Neuron (in vitro differentiated cells): Measurements from ENCODE around the gene SLC37A2.

ENCODE experiments used
- H2AFZ ChIP-seq: one replicate; pipeline ENCODE4 v1.6.1; 2013; ENCODE audit warnings: low read depth, mild to moderate bottlenecking, inconsistent platforms, low read length, moderate library complexity
- H3K27me3 ChIP-seq: one replicate; pipeline ENCODE4 v1.6.1; 2013; ENCODE audit warnings: low read length; ENCODE audit not compliant: insufficient read depth
- H3K36me3 ChIP-seq: one replicate; pipeline ENCODE4 v1.6.1; 2013; ENCODE audit warnings: low read length; ENCODE audit not compliant: insufficient read depth
- H3K4me1 ChIP-seq: one replicate; pipeline ENCODE4 v1.6.1; 2013; ENCODE audit warnings: low read length; ENCODE audit not compliant: insufficient read depth
- H3K4me3 ChIP-seq: 2 replicates; pipeline ENCODE4 v1.5.1; 2013; ENCODE audit warnings: mild to moderate bottlenecking, low read length, moderate library complexity
- H3K9me3 ChIP-seq: one replicate; pipeline ENCODE4 v1.6.1; 2013; ENCODE audit warnings: low read length

SLC37A2 gene

DNA sequence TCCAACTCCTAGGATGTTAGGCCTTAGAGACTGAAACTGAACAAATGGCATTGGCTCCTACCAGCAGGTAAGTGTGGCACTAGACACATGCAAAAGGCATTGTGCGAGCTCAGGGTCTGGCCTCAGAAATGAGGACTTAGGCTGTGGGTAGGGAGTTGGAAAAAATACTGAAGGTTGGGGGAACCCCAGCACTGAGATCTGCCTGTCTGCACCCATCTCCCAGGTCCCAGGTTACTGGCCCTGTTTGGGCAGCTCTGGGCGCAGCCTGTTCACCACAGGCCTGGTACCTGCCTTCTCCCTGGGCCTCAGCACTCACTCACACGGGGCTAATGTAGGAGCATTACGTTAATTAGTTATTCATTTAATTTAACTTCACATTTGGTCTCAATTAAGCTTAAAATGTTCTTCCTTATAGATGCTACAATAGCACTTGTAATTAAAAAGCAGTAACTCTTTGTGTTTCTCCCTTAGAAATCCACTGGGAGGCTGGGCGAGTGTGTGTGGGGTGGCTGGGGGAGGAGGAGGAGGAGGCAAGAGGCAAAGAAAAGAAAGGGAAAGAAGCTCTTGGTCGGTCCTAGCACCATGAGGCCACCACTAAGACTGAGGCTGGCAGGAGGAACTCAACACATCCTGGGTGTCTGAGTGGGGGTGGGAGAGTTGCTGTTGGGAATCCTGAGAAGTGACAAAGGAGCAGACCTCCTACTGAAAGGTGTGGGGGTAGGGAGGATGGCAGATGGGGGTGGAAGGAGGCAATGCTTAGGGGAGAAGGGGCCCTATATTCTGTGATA lies 29.0 kb downstream of the SLC37A2 start:
- Histone ChIP-seq H2AFZ (no peak overlapping the region), H3K4me1 (peaks cover 13% of the 10 kb centered on the region), H3K9me3 (no peaks in the 10 kb centered on the region), H3K27me3 (no peaks in the 10 kb centered on the region), H3K4me3 (no peak overlapping the region), H3K36me3 (peaks cover 13% of the 10 kb centered on the region)

DNA sequence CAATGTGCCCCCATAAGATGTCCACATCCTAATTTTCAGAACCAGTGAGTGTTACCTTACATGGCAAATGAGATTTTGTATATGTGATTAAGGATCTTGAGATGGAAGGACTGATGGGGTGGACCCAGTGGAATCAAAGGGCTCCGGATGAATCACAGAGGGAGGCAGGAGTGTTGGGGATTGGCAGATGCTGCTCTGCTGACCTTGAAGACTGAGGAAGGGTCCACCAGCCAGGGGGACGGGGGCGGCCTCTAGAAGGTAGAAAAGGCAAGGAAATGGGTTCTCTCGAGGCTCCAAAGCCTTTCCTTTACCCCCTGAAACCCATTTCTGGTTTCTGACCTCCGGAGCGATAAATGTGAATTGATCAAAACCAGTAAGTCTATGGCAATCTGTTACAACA lies 29.6 kb downstream of the SLC37A2 start:
- Histone ChIP-seq H3K4me1 (peaks cover 13% of the 10 kb centered on the region), H3K36me3 (peaks cover 19% of the 10 kb centered on the region), H3K9me3 (no peaks in the 10 kb centered on the region)

DNA sequence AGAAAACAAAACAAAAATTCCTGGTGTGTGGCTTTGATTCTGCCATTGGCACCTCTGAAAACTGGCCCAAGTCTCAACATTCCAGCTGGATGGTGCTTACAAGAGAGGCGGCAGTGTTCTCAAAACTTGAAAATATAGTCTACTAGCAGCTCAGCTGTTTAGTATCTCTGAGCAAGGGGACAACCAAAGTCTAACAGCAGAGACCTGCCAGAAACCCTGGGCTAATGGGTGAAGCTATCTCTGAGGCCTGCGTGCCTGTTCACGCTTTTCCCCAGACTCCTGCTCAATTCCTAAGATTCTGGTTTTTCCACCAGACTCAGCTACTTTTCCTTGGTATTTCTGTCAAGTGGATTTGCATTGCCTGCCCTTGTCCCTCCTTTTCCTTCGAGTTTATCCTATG lies 30.4 kb downstream of the SLC37A2 start:
- no peaks in the 10 kb centered on the region for H3K27me3 ChIP-seq
- H3K4me3 ChIP-seq, result no peak overlapping the region
- H3K9me3 ChIP-seq, result no peaks in the 10 kb centered on the region
- no peak overlapping the region for H2AFZ ChIP-seq
- H3K36me3 ChIP-seq, result peaks cover 28% of the 10 kb centered on the region
- peaks cover 13% of the 10 kb centered on the region for H3K4me1 ChIP-seq

More for the DNA sequence above, 29.6 kb downstream of the SLC37A2 start:
- Histone ChIP-seq H3K27me3 (no peaks in the 10 kb centered on the region), H3K4me3 (no peak overlapping the region), H2AFZ (no peak overlapping the region)

DNA sequence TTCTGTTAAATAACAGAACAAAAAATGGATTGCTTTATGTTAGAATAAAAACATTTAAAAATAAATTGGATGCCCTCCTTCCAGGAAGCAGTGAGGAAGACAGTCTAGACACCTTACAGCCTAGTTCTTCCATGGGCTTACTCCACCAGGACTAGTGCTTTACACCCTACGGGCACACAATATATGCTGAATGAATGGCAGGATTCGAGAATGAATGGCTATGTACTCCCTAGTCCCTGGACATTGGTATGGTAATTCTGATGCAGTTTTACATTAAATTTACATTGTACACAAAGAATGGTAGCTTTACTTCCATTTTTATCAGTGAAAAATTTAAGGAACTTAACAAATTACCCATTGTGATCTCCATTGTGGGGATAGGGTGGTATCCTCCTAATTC lies 31.6 kb downstream of the SLC37A2 start:
- H3K36me3 ChIP-seq, result peaks cover 38% of the 10 kb centered on the region
- H3K4me3 ChIP-seq, result no peak overlapping the region
- H3K27me3 ChIP-seq, result no peaks in the 10 kb centered on the region
- no peak overlapping the region for H2AFZ ChIP-seq
- no peaks in the 10 kb centered on the region for H3K9me3 ChIP-seq
- peaks cover 13% of the 10 kb centered on the region for H3K4me1 ChIP-seq

DNA sequence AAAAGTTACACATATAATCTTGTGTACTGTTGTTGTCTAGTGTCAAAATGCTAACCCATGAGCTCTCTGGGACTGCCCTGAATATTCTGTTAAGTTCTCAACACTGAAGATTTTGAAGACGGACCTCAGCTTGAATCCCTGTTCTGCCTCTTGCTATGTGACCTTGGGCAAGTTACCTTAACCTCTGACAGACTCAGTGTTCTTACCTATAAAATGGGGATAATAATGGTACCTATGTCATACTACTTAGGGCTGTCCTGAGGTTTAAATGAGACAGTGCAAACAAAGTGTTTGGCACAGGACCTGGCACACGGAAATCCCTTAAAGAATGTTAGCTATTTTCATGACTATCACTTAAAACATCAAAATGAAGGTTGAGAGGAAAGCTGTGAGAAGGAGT lies 37.0 kb downstream of the SLC37A2 start:
- Histone ChIP-seq H2AFZ (no peak overlapping the region), H3K36me3 (peaks cover 62% of the 10 kb centered on the region), H3K4me3 (no peak overlapping the region), H3K27me3 (no peaks in the 10 kb centered on the region), H3K9me3 (peaks cover 4% of the 10 kb centered on the region), H3K4me1 (no peaks in the 10 kb centered on the region)

DNA sequence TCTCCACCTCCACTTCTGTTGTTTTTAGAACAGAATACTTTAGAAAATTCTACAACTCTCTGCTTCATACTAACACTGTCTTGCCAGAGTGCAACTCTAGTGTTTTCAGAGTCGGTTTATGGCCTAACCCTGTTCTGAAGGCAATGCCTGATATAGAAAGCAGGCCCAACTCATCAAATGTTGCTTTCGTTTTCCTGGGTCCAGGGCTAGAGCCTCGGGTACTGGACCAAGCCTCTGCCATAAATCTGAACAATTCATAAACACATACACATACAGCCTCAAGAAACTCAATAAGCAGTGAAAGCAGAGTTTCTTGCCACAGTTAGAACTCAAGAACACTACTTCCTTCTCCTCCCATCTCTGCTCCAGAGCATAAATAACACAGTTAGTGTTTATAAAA lies 38.5 kb downstream of the SLC37A2 start:
- Histone ChIP-seq H2AFZ (no peak overlapping the region), H3K4me3 (no peak overlapping the region), H3K9me3 (peaks cover 7% of the 10 kb centered on the region), H3K27me3 (no peaks in the 10 kb centered on the region), H3K36me3 (peaks cover 52% of the 10 kb centered on the region), H3K4me1 (no peaks in the 10 kb centered on the region)

DNA sequence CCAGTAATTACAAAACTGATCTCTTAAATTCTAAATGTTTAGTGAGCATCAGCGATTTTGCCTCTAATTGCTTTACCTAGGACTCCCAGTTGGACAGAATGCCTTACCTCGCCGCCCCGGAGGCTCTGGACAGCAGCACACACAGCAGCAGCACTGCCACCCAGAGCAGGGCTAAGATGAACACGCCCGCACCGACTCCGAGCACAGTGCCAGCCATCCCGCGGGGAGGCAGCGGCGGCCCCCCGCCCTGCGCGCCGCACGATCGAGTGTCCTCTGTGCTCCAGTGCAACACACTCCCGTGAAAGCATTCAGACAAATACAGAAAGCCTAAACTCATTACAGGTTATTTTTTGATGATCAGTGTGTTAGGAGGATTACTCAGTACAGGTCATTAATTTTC lies 38.9 kb downstream of the SLC37A2 start:
- Histone ChIP-seq H3K4me3 (no peak overlapping the region), H2AFZ (no peak overlapping the region), H3K9me3 (peaks cover 7% of the 10 kb centered on the region), H3K27me3 (no peaks in the 10 kb centered on the region), H3K36me3 (peaks cover 49% of the 10 kb centered on the region), H3K4me1 (no peaks in the 10 kb centered on the region)

DNA sequence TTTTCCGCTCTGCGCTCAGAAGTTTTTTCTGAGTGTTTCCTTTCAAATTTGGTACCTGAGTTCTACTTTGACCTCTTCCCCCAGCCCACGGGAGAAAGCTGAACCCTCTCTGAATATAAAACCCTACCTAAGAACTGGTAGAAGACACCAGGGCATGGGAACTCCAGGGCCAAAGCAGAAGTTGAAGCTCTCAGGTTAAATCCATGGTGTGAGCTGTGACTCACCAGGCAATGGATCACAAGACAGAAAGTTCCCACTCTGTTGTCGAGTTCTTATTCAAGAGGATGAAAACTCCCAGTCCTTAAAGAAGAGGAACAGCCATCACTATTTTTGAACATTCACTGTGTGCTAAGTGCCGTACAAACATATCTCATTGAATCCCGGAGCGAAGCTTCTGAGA lies 39.4 kb downstream of the SLC37A2 start:
- no peak overlapping the region for H2AFZ ChIP-seq
- H3K4me1 ChIP-seq, result no peaks in the 10 kb centered on the region
- H3K36me3 ChIP-seq, result peaks cover 44% of the 10 kb centered on the region
- H3K27me3 ChIP-seq, result no peaks in the 10 kb centered on the region
- peaks cover 7% of the 10 kb centered on the region for H3K9me3 ChIP-seq
- no peak overlapping the region for H3K4me3 ChIP-seq

DNA sequence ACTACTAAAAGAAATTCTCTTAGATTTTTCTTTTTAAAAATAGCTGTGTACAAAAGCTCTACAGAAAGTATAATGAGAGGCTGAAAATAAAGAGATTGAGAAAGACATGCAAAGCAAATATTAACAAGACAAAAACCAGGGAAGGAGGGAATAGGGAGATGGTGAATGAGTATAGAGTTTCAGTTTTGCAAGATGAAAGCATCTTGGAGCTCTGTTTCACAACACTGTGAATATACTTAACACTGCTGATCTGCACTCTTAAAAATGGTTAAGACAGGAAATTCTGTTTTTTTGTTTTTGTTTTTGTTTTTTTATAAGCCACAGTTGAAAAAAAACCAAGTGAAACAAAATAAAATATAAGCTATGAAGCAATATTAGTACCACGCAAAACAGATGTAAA lies 42.8 kb downstream of the SLC37A2 start:
- H3K4me3 ChIP-seq, result no peak overlapping the region
- H3K4me1 ChIP-seq, result peaks cover 6% of the 10 kb centered on the region
- peaks cover 12% of the 10 kb centered on the region for H3K36me3 ChIP-seq
- H2AFZ ChIP-seq, result no peak overlapping the region
- H3K27me3 ChIP-seq, result no peaks in the 10 kb centered on the region
- H3K9me3 ChIP-seq, result peaks cover 7% of the 10 kb centered on the region

DNA sequence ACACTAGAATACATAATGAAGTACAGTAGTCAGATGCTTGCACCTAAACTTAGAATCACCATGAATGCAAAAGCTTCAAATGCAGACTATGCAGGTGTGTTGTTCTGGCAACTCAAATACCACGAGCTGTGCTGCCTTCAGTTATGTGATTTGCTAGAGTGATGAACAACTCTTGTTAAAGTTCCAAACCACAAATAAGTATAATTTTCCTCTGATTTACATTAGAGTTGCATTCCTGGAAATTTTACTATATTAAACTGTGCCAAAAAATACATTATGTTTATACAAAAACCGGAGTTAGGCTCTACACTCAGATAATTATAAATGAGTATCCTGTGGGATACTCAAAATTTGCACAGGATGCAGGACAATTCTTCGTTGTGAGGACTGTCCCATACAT lies 45.4 kb downstream of the SLC37A2 start:
- H3K27me3 ChIP-seq, result no peaks in the 10 kb centered on the region
- H2AFZ ChIP-seq, result no peak overlapping the region
- H3K4me3 ChIP-seq, result no peak overlapping the region
- peaks cover 2% of the 10 kb centered on the region for H3K36me3 ChIP-seq
- peaks cover 13% of the 10 kb centered on the region for H3K4me1 ChIP-seq
- H3K9me3 ChIP-seq, result peaks cover 6% of the 10 kb centered on the region

DNA sequence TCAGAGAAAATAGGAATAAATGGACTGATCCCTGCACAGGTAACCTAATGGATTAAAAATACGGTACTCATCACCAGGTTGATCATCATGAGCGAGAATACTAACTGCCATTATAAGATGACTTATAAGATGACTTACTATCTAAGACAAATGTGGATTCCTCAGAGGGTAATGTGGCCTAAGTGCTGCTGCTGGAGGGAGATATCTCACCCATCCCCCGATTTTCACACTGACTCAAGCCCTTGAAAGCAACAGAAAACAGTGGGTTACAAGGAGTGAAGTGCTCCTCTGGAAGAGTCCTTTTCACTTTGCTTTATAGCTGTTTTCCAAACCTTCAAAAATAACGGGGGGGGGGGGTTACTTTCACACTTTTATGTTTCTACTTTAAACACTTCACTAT lies 47.4 kb downstream of the SLC37A2 start:
- Histone ChIP-seq H3K27me3 (no peaks in the 10 kb centered on the region), H3K4me3 (peak overlapping the region; percentile 73), H3K36me3 (no peaks in the 10 kb centered on the region), H3K4me1 (peaks cover 13% of the 10 kb centered on the region), H3K9me3 (peaks cover 8% of the 10 kb centered on the region), H2AFZ (peak overlapping the region; percentile 21)

DNA sequence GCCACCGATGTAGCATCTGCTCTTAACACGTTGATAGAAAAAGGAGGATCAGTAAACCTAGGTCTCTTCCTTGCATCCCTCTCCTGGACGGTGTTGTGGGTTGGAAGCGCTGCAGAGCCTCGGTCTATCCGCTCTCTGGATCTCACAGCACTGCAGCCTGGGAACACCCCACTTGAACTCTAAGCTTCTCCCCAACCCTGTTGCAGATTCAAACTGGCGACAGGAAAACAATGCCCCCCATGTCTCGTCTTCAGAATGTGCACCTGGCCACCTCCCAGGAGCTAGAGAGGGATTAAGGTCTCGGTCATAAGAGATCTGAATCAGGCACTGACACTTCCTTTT lies 47.9 kb downstream of the SLC37A2 start:
- peak overlapping the region; percentile 73 for H3K4me3 ChIP-seq
- H2AFZ ChIP-seq, result peak overlapping the region; percentile 21
- H3K36me3 ChIP-seq, result no peaks in the 10 kb centered on the region
- H3K4me1 ChIP-seq, result peaks cover 13% of the 10 kb centered on the region
- H3K9me3 ChIP-seq, result peaks cover 8% of the 10 kb centered on the region
- H3K27me3 ChIP-seq, result no peaks in the 10 kb centered on the region

DNA sequence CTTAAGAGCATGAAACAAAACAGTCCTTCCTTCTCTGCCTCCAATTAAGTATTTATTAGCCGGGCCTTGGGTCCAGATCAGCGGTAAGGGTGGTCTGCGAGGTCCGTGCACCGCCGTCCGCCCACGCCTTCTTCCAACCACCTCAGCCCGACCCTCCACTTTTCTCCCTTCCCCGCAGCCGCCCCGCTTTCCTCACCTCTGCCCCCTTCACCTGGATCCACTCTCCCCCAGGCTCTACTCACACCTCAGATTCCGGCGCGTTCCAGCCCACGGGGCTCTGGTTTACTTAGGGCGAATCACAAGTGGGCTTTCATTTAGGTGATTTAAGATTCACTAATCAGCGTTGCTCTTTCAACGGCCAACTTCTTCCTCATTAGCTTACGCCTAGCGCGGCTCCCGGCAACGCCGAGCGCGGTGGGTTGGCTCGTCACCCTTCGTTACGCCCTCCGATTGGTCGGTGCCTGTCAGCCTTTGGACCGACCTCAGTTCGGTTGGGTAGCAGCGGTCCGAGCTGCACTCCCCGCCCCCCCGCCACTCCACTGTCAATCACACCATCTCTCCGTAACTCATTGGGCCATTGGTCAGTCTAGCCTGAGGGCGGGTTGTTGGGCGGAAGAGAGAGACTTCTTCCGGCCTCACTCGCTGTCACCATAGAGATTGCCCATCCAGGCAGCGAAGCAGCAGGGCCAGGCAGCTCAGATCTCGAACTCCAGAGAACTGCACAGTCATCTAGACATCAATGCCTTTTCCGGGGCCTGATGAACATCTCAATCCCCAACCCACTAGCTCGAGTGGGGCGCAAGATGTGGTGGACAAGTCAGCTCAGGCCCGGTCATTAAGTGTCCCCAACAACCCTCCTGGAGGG lies 48.5 kb downstream of the SLC37A2 start, which contains the start of gene TMEM218:
Gene TMEM218 (minus strand): TSS at position 284 of the 865 bp plus-strand sequence. CDS start 9,385 bp downstream, outside the sequence.
- H3K36me3 ChIP-seq, result no peaks in the 10 kb centered on the region
- peak within 1 kb of the TSS; percentile 21 for H2AFZ ChIP-seq
- H3K4me1 ChIP-seq, result peaks cover 13% of the 10 kb centered on the region
- no peaks in the 10 kb centered on the region for H3K27me3 ChIP-seq
- H3K9me3 ChIP-seq, result peaks cover 5% of the 10 kb centered on the region
- peak within 1 kb of the TSS; percentile 73 for H3K4me3 ChIP-seq
